Measurements from ENCODE around the gene FGD3.
A peak's percentile ranks its signal among the peaks of the same experiment; 100 is the strongest.
"Not testable (repeated sequence)": the region's sequence is repeated elsewhere in the genome, so short reads cannot be mapped to it uniquely, and the experiment has no call there.

The FGD3 gene, protein sequence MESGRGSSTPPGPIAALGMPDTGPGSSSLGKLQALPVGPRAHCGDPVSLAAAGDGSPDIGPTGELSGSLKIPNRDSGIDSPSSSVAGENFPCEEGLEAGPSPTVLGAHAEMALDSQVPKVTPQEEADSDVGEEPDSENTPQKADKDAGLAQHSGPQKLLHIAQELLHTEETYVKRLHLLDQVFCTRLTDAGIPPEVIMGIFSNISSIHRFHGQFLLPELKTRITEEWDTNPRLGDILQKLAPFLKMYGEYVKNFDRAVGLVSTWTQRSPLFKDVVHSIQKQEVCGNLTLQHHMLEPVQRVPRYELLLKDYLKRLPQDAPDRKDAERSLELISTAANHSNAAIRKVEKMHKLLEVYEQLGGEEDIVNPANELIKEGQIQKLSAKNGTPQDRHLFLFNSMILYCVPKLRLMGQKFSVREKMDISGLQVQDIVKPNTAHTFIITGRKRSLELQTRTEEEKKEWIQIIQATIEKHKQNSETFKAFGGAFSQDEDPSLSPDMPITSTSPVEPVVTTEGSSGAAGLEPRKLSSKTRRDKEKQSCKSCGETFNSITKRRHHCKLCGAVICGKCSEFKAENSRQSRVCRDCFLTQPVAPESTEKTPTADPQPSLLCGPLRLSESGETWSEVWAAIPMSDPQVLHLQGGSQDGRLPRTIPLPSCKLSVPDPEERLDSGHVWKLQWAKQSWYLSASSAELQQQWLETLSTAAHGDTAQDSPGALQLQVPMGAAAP

GRCh38 chr9:92947268-92948037 is at the start of gene FGD3:
Gene FGD3 (plus strand): TSS chr9:92947523. CDS start chr9:92976257, 28,734 bp downstream.
- peak; percentile 50 to 71 for DNase-seq

DNA sequence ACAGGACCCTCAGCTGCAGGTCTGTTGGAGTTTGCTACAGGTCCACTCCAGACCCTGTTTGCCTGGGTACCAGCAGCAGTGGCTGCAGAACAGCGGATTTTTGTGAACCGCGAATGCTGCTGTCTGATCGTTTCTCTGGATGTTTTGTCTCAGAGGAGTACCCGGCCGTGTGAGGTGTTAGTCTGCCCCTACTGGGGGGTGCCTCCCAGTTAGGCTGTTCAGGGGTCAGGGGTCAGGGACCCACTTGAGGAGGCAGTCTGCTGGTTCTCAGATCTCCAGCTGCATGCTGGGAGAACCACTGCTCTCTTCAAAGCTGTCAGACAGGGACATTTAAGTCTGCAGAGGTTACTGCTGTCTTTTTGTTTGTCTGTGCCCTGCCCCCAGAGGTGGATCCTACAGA is 42.2 kb upstream of the FGD3 start:
- not testable (repeated sequence) for DNase-seq

DNA sequence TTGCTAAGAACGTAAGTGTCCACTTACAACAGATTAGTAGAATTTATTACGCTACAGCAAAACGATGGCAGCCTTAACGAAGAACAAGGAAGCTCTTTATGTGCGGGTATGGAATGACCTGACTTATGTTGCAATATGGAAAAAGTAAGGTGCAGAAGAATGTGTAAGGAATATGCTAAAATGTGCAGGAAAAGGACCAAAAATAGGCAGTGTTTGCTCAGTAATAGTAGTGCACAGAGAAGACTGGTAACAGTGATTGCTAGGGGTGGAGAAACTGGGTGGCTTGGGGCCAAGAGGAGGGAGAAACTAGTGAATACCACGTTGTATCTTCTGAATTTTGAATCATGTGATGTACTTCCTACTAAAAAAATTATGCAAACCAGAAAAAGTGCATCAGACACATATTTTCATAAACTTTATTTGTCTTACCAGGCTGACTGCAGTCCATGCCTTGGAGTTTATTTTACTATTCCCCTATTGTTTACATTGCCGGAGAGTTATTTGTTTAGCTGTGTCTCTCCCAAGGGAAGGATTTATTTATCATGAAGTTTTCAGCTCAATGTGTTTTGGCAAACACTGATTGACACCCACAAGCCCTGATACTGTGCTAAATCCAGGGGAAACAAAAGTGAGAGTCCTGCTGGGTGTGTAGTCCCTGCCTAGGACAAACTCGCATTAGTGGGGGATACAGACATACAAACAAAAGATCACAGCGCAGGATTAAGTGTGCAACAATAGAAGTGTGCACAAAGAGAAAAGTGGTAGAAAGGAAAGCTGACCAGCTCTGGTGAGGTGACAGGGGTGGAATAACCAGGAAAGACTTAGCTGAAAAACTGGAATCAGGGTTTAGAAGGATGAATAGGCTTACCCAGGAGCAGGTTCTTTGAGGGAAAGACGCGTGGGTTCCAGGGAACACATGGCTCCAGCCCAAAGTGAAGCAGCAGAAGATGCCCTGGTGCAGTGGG is 35.5 kb upstream of the FGD3 start:
- DNase-seq = no peak

- no peak for DNase-seq
Measured at GRCh38 chr9:92917176-92917800, 30.0 kb upstream of the FGD3 start.

DNA sequence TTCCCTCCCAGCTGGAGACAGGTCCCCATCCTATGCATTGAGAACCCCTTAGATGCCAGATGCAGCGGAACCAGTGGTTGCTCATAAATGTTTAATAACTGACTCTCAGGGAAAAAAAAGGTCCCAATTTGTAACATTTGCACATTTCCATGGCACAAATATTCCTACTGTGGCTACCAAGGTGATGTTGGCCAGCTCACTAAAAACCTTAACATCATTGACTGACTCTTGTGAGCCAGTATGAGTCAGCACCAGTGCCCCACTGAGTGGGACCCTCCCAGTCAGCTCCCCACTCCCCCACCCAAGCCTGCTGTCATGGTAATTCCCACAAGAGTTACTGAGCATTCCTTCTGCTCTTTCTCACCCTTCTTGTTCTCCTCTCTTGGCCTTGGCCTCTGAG is 26.9 kb upstream of the FGD3 start:
- DNase-seq = no peak

DNA sequence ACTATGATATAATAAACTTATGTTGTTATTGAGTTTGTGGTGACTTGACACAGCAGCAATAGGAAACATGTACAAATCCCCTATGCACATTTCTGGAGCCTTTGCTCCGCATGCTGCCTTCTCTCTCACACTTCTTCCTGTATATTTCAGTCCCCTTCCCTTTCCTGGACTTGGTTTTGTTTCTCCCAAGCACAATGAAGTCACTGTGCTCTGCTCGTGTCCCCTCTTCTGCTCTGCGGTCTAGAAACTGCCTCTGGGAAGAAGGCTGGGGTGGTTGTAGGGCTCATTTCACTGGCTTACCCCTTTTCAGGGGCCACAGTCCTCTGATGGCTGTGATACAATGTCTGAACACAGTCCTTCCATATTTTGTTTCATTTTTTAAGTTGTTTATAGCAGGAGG is 15.7 kb upstream of the FGD3 start:
- no peak for DNase-seq

- no peak for DNase-seq
Measured at GRCh38 chr9:92934321-92934720, 13.0 kb upstream of the FGD3 start.

GRCh38 chr9:92938025-92938424 is 9.3 kb upstream of the FGD3 start:
- DNase-seq = no peak

- no peak for DNase-seq
Measured at GRCh38 chr9:92941861-92942260, 5.5 kb upstream of the FGD3 start.

DNA sequence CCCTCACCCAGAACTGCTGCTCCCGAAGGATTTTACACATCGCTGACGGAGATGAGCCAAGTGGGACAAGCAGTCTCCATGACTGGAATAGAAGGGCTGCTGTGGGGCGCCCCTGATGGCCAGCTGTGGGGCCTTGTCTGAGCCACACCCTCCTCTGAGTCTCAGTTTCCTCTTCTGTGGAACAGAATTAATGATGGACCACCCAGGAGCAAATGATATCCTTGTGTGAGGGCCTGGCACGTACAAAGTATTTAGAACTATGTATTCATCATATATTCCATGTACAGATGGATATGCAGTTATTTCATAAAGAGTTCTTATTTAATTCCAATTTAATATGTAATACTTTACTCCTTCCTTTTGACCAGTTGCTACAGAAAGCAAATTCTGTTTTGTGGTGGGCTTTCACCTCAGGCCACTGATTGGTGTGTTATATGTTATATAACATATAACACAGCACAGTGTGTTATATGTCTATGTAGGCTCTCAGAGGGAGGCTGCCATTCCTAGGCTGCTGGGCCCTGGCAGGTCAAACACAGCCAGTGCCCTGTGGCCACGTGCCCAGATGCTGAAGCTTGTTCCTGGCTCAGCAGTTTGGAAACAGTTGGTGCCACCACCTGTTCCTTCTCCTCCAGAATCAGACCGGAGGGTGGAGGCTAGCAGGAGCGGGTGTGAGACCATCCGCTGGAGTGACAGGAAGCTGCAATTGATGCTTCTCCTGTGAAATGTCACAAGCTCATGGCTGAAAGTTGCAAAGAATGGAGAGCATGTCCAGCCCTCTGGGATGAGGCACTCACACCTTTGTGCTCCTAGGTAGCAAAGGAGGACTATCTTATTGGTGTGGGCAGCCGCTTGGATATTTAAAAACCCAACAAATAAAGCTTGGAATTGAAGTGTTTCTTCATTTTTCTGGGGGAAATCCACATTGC is 4.4 kb upstream of the FGD3 start:
- DNase-seq = peak; percentile 79 to 94

DNA sequence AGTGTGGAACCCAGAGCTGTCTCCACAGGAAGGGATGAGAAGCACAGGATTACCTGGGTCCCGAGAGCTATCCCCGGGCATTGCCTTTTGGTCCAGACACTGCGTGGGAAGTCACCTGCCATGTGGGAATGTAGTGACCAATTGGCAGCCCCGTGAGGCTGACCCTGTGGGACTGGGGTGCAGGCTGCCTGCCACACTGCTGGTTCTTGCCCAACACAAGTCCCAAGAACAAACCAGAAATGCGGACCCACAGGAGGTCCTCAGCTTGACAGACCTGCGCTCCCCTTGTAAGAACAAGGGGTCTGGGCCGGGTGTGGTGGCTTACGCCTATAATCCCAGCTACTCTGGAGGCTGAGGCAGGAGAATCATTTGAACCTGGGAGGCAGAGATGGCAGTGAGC is 2.4 kb upstream of the FGD3 start:
- no peak for DNase-seq

DNA sequence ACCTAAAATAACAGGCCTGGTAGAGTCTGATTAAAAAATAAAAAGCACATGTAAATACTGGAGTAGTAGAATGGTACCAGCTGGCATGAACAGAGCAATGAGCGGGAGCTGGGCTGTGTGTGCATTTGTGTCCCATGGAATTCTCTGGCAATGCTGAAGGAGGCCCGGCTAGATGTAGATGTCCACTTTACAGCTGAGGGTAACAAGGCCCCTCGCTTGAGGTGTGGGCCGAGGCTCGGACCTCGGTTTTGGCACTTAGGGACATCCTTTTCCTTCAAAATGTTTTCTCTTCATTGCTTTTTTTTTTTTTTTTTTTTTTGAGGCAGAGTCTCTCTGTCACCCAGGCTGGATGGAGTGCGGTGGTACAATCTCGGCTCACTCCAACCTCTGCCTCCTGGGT is 1.5 kb upstream of the FGD3 start:
- DNase-seq = no peak

DNA sequence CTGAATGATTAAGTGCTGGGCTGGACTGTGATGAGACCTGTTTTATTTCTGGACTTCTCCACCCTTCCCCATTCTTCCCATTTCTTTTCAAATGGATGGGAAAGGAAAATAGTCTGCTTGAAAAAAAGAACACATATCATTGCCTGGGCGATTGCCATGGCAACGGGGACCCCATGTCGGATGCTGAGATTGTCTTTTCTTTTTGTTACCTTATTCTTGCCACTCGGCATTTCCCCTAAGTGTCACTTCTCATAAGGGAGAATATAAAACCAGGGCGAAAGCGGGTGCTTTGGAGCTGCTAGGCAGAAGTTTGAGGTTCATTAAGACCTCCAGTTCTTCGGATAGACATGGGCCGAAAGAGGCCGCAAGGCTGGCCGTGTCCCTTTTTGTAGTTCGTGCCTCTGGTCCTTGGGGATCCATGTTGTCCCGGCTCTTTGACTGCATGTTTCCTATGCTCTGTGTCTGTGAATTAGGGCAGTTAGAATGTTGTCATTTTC is 763 bp downstream of the FGD3 start:
- no peak for DNase-seq

GRCh38 chr9:92948632-92949031 is 1.3 kb downstream of the FGD3 start:
- DNase-seq = no peak

DNA sequence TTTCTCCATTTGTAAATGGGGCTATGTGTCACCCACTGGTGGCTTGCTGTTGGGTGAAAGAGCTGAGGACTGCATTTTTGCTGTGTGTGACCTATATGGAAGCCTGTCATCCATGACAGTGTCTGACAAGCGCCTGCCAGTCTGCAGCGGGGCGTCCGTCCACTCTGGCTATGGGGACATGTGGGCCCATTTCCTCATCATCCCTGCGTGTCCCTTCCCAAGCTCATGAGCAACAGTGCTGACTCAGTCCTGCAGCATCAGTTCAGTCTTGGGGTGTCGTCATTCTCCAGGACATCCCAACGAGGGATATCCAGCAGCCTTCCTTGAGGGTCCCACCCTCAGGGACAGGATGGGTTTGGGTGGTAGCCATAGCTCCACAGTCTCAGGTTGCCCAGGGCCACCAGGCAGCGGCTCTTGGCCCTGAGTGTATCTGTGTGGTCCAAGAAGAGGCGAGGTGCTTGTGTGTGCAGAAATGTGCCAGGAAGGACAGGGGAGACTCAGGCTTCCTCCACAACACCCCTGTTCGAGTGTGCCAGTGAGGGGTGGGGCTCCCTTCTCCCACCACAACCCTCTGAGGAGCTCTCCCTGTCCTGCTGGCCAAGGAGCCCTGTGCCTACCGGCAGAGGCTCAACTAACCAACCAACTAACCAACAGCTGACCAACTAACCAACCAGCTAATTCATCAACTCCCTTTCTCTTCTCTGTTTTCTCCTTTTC is 2.1 kb downstream of the FGD3 start:
- no peak for DNase-seq

GRCh38 chr9:92950359-92950955 is 3.1 kb downstream of the FGD3 start:
- DNase-seq = no peak

DNA sequence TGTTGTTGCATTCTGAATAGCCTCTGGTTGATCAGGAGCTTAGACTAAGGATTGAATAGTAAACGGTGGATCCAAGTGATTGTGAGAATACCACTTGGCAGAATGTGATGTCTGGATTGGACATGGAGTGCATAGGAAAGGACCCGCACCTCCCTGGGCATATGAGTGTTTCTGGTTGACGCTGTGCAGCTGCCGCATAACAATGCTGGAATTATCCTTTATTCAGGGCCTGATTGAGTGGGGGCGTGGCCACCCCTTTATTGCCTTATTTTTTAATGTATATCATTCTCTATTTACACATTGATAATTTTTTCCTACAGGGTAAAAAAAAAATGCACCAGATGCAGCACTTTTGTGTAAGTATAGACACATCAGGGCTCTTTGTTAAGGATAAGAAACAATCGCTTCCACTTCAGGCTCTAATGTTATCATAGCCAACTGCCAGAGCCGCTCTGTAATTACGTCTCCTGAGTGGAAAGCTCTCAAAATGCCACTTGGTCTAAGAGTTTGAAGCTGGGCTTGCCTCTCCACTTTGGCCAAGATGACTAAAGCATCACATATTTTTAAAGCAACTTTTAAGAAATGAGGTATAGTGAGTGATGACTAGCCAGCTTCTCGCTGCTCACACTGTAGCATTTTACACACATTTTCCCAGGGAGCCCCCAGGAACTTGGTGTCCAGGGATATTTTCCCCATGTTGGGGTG is 5.7 kb downstream of the FGD3 start:
- DNase-seq = peak; percentile 54 to 83

DNA sequence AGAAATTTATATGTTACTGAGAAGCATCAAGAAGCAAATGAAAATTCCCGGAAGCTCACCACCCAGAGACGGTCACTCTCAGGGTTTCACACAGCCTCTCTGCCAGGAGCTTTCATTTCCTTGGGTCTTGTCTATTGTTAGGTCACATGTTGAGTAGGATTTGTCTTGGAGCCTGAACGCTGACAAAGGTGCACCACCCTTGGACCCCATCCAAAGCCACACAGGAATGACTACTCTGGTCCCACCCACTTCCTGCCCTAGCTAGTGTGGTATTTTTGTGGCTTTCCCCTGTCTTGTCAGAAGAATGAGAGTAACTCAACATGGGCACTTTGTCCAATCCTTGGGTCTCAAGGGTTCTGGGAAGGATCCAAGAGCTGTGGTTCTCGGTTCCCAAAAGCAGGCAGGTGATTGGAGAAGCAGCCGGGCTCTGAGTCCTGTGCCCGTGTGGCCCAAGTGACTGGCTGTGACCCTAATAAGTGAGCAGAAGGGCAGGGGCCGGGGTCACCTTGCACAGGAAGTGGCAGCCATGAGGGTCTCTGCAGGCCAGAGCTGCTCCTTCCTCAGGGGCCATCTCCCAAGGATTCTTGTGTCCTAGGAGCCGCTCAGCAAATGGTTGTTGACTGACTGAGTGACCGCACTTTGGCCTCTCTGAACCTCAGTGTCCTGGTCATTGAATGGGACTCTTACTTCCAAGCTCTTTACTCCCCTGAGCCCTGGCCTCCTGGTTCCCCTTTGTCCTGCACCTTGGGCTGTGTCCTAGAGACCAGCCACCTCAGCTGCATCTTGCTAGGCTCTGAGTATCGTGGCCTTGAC is 6.9 kb downstream of the FGD3 start:
- no peak for DNase-seq

All from NCI-H524 (cell line).